HG03558 (cell line): ENCODE results near the gene SUGCT.
"Not testable (repeated sequence)": the region's sequence is repeated elsewhere in the genome, so short reads cannot be mapped to it uniquely, and the experiment has no call there.

ENCODE experiments used
- ATAC-seq: cut with Tn5 transposase; IDR thresholded peaks from one replicate; pipeline ENCODE4 v1.9.1; 2021; ENCODE audit warnings: moderate number of reproducible peaks; ENCODE audit not compliant: unreplicated experiment; ENCODE audit errors: extremely low read depth

The SUGCT gene

DNA sequence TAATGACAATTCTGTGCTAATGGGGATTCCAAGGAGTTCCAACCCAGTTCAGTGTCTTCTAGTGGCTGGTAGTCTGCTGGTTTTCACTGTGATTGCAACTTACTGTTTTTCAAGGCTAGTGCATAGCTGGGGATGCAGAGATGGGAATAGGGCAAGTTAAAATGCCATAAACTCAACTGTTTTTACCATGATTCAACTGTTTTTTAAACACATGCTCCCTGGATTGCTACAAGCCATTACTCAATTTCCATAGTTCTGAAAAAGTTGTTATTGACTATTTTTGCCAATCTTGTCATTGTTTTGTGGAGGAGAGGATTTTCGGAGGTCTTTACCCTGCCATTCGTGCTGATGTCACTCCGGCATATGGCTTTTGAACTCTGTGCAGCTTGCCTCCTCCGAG, 245.3 kb downstream of the SUGCT start:
- no peak for ATAC-seq

DNA sequence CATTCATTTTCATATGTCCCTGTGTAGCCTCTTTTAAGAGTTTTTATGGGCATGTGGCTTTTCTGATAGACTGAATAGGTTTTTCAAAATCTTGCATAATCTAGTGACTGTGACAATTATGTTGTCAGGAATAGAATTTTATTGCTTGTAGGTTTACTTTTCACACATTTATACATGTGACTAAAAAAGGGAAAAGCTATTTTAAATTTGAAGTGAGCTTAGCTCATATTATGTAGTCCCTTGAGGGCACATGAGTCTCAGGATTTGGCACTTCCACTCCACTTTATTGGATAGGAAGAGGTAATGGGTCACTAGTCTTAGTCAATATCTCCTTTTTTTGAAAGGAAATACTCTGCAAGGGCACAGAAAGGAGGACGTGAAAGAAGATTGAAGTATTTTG, 247.3 kb downstream of the SUGCT start:
- no peak for ATAC-seq

DNA sequence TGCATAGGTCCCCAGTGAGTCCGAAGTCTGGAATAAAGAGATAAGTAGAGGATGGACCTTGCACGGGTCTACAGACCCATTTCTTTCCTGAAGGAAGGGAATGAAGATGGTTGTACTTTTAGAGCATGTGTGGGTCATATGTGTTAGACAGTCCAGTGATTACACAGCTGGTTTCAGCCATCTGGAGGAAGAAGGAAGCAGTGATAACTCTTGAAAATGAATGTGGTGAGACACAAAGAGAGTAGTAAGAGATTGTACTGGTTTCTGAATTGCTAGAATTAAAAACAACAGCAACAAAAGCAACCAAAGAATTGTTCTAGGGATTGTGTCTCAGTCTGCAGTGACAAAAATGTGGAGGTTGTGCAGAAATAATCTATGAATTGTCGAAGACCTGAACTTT, 258.9 kb downstream of the SUGCT start:
- ATAC-seq, result no peak

DNA sequence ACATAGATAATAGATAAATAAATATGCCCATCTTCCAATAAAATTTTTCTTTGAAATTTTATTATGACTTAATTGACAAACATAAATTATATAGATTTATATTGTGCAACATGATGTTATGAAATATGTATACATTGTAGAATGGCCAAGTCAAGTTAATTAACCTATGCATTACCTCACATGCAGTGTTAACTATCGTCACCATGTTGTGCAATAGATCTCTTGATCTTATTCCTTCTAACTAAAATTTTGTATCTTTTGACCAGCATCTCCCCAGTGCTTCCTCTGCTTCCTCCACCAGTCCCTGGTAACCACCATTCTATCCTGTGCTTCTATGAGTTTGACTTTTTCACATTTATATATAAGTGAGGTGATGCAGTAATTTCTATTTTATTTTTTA, 259.6 kb downstream of the SUGCT start:
- ATAC-seq, result no peak

DNA sequence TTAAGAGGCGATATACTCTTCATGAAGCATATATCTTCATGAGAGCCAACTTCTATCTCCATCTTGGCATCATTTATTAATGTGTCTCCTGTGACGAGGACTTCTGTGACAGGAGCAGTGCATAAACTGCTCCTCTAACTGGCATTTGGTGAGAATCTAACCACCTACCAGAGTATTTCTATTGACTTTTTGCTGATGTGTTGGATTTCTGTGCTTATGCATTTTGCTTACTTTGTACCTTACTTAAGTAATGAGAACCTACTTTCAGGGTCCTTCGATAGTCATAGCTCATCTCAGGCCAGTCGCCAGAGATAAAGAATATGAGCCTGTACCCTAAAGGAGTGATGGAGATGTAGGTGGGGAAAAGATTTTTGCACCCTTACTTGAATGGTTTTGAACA, 265.7 kb downstream of the SUGCT start:
- no peak for ATAC-seq

DNA sequence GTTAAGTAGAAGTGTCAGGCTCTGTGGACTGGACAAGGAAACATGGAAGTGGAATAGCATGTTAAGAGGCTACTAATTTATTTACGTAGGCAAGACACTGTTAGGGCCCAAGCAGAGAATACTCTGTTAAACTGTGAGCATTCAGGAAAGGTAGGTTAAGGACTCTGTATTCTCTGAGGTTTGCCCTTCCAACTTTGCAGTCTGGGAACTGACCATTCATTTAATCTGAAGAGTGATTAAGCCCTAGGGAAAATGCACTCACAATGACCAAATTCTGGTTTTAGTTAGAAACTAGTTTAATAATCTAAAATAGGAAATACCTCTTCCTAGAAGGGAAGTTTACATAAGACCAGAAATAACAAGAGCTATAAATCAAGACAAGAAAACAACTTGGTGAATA, 266.6 kb downstream of the SUGCT start:
- ATAC-seq, result no peak

DNA sequence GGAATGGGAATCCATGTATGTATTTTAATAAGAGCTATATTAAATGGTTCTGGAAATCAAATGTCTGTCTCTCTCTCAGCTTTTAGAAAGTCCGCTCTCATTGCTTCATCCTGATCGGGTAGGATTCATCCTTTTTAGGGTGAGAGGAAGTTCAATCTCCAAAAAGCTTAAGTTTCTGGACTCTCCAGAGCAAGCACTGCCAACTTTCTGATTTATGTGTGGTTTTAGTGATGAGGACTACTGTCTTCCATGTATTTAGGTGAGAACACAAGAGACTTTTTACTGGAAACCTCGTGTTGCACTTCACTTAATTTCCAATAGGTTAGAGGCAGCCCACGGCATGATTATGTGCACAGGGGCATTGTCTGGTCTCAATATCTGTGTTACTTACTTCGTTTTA, 267.9 kb downstream of the SUGCT start:
- ATAC-seq, result no peak

DNA sequence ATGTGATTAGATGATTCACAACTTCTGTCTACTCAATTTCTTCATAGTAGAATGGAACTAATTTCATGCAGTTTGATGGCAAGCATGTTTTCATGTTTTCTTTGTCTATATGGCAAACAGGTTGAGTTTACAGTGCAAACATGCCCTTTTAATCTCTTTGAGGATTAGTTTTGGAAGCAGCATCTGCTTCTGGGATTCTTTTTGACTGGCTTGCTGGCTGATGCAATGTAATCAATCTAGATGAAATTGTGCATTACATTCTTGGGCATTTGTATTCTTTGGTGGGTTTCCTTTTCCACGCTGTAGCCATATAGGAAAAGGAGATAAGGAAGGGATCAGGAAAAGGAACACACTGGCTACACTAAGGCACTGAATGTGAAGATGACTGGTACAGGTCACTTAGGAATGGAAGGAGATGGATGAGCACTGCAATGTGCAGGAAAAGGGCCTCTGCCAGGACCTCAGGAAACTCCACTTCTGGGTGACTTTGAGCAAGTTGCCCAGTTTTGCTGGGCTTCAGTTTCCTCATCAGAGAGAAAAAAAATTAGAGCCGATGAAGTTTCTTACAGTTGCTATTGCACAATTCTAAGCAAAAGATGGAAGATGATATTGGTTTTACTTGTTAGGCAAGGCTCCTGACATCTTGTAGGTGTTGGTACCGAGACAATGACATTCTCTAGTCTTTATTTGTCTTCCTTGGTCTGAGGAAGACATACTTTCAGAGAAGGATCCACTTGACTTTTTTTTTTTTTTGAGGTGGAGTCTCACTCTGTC, 269.1 kb downstream of the SUGCT start:
- no peak for ATAC-seq

DNA sequence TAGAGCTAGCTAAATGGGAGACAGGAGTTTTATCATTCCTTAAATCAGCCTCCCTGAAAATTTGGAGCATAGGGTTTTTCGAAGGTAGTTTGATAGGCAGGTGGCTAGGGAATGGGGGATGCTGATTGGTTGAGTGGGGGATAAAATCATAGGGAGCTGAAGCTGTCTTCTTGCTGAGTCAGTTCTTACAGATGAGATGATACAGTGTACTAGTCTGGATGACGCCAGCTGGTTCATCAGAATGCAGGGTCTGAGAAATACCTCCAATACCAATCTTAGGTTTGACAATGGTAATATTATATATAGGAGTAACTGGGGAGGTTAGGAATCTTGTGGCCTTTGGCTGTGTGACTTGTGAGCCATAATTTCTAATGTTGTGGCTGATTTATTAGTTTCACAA, 271.2 kb downstream of the SUGCT start:
- ATAC-seq, result no peak

DNA sequence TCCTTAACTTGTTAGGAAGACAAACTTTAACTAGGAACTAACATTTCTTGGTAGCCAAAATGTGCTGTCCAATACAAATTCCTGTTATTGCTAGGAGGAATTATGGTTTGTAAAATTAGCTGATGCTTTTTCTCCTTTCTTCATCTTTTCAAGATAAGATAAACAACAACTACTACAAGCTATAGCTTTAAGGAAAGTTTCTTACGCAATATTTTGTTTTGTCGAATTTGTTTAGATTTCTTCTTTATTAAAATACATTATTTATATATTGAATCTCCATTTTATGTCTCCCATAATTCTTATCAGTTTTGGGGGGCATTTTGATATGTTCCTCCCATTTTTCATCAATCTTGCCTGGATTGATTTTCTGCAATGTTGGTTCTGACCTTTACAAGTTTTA, 277.5 kb downstream of the SUGCT start:
- no peak for ATAC-seq

DNA sequence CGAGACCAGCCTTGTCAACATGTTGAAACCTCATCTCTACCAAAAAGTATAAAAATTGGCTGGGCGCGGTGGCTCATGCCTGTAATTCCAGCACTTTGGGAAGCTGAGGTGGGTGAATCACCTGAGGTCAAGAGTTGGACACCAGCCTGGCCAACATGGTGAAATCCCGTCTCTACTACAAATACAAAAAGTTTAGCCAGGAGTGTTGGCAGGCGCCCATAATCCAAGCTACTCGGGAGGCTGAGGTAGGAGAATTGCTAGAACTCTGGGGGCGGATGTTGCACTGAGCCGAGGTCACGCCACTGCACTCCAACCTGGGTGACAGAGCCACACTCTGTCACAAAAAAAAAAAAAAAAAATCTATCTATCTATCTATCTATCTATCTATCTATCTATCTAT, 279.9 kb downstream of the SUGCT start:
- ATAC-seq, result not testable (repeated sequence)

DNA sequence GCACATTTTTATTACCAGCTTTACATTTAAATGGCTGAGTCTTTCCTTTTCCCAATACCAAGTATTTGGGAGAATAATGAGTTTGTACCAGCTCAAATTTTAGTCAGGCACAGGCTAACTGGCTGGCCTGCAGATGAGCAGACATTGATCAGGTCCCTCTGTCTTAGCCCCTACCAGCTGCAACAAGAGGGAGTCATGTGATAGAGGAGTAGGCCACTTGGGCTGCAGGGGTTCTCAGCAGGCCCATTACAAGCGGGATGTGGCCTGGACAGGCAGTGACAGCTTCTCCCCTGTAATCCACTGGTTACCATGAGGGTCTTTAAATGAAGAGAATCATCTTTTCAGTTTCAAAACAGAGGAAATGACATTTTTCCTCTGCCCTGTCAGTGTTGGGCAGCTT, 283.6 kb downstream of the SUGCT start:
- no peak for ATAC-seq

DNA sequence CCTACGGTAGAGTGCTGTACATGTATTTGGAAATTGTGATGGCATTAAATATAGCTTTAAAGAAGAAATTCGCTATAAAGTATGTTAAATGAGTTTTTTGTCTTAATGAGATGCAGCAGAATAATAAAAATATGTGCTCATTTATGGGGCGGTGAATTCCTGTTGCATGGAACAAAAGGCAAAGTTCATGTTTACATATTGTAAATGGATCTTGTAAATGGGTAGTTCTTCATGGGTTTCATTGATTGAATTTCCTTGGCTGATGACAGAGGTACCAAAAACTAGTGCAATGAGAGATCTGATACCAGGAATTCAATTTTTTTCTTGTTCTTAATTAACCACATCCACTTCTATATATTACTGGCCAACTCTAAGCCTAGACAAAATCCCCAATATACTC, 284.2 kb downstream of the SUGCT start:
- ATAC-seq, result no peak

DNA sequence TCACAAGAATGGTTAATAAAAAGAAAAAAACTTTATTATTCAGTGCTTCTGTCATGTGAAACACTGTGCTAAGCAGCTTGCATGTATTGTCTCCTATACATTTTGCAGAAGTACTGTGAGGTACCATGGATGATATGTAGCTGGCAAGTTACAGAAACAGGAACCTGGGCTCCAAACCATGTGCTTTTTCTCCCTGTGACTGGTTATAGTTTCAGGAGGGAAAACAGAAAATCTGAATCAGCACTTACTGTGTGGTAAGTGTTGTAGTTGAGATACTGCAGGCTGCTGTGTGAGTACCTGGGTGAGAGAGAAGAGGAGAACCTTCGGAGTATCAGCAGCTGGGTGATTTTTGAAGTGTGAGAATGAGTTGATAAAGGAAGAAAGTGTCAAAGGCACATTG, 285.0 kb downstream of the SUGCT start:
- ATAC-seq, result no peak

DNA sequence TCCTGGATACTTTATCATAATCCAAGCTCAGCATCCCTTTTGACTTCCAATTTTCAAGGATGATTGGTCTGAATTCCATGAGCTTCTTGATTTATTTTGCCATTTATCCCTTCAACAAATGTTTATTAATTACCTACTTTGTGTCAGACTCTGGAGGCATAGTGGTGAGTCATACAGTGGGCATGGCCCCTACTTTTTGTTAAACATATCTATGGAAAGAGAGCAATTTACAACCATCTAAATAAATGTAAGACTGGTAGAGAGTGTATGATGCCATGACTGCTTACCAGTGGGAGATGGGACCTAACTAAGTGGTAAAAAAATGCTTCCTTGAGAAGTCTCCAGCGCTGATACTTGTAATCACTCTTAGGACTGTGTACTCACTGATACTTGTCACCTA, 286.6 kb downstream of the SUGCT start:
- no peak for ATAC-seq

DNA sequence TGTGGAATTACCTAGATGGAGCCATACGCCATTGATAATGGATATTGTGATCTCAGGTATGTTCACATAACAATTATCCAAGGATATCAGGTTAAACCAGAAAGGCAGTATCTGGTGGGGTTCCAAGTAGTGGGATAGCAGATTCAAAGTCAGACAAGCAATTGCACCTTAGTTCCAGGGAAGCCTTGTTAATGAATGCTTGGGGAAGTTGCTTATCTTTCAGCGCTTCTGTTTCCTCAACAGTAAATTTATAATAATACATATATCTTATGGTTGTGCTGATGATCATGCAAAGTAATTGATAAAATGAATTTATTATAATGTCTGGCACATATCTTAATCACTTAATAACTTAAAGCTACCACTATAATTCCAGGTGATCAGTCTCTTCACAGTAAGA, 290.9 kb downstream of the SUGCT start:
- no peak for ATAC-seq

DNA sequence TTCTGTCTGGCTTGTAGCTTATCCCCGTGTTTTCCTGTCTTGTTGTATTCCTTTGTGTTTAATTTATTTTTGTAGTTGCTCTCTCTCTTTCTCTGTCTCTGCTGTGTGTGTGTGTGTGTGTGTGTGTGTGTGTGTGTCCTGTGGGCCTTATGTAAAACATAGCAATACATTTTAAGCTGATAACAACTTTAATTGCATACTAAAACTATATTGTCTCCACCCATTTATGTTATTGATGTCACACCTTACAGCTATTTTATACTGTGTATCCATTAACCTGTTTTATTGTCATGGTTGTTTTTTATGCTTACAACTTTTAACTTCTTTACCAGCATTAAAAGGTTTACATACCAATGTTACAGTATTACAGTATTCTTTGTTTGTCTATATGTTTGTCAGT, 293.6 kb downstream of the SUGCT start:
- ATAC-seq, result no peak

DNA sequence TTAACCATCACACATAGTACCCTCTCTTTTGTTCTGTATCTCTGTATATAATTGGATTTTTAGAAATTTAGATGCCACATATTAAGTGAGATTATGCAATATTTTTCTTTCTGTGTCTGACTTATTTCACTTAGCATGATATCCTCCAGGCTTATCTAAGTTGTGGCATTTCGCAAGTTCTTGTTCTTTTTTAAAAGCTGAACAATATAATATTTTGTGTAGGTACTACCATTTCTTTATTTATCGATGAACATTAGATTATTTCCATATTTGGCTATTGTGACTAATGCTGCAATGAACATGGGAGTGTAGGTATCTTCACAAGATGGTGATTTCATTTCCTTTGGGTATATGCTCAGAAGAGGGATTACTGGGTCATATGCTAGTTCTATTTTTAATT, 295.0 kb downstream of the SUGCT start:
- ATAC-seq, result no peak

DNA sequence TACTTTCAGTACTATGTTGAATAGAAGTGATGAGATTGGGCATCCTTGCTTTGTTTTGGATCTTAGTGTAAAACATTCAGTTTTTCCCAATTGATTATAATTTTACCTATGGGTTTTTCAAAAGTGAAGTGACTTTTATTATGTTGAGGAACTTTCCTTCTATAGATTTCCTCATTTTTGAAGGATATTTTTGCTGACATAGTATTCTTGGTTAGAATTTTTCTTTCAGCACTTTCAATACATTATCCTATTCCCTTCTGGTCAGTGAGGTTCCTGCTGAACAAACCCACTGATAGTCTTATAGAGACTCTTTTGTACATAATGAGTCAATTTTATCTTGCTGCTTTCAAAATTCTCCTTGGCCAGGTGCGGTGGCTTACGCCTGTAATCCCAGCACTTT, 297.2 kb downstream of the SUGCT start:
- ATAC-seq, result no peak

DNA sequence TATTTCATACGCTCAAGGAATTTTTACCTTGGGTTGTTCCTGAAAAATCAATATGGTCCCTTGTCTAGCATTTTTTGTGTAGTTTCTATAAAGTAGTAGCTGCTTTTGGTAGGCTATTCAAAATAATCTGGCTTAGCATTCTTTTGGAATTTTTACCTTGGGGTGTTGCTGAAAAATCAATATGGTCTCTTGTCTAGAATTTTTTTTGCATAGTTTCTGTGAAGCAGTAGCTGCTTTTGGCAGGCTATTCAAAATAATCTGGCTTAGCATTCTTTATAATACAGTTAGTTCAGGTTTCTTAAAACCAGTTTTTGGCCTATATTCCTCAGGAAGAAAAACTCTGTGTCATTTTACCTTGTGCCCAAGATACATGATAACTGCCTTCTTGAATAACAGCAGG, 301.9 kb downstream of the SUGCT start:
- no peak for ATAC-seq

DNA sequence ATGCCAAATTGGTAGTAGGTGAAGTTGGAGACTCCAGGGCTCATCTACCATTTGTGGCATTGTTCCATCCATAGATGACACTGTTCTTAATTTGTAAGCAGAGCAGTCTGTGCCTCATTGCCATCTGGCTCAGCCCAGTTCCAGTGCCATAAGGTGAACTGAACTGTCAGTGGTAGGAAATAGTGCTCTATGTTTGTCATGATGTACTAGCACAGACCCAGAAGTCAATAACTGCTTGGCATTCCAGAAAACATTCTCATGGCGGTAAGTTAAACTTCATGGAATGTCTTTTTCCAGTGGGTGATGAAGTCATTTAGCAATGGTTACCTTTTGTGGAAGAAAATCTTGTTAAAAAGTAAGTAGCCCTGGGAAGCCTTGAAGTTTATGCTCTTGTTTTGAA, 302.7 kb downstream of the SUGCT start:
- ATAC-seq, result no peak

DNA sequence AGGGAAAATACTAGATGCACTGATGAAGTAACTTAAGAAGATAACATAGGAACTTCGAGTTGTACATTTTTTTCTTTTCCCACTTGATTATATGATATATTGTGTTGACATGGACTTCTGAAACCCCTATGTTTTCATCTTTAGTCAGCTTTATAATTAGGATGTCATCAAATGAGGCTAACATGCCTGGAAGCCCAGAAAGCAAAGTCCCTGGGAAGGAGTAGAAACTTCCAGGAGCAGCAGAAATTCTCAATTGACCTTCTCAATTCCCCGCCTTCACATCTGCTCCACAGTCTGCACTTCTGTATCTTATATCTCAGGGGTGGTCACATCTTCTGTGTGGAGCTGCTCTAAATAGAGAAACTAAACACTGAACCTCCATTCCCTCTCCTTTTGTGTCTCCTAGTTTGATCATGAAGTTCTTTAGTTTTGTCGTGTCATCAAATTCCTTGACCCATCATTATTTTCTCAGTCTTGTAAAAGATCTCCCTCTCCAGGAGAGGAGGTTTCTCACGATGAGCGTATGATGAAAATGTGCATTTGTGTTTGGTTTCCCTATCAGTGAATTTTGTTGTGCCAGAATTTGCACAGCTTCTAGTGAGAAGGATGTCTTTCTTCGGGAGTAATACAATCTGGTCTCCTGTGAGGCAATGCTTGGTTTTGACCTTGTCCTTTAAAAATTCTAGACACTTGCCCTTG, 303.3 kb downstream of the SUGCT start:
- ATAC-seq, result no peak
